HS-27A (cell line): ENCODE results near the gene ELAPOR1.
"Not testable (repeated sequence)": the region's sequence is repeated elsewhere in the genome, so short reads cannot be mapped to it uniquely, and the experiment has no call there.

Experiments
- DNase-seq: peaks from one replicate; pipeline ENCODE4 v3.0.0-alpha.2; 2012; ENCODE audit warnings: low read depth, missing footprints

ELAPOR1 gene

DNA sequence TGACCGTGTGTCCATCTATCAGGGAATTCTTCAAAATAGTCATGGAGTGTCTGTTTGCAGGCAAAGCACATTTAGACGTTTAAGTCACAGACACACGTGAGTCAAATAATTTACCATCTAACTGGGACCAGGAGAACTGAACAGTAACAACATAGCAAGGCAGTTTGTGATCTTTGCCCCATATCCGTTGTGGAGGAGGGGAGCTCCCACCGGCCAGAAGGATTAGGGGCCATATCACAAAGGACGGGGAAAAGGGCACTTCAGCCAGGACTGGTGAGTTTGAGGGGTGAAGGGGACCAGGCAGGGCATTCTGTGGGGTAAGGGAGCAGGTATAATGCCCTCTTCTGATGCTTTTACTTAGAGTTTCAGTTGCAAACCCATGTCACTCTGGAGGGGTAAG is 22.9 kb downstream of the ELAPOR1 start:
- no peak for DNase-seq

DNA sequence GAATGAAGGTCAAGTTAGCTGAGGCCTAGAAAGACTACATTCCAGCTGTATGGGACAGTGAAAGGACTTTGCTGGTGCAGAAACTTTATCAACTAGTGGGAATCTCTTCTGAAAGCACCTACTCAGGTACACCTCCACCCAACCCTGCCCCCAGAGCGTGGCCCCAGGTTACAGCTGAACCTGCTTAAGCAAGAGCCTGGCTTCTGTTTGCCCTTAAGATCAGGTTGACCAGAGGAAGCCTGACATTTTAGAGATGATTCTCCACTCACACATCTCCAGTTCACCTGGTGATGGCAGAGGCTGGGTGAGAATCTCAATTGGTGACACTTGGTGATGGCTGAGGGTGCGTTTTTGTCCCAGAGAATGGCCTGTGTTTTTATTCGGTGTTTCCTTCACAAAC is 24.0 kb downstream of the ELAPOR1 start:
- no peak for DNase-seq

DNA sequence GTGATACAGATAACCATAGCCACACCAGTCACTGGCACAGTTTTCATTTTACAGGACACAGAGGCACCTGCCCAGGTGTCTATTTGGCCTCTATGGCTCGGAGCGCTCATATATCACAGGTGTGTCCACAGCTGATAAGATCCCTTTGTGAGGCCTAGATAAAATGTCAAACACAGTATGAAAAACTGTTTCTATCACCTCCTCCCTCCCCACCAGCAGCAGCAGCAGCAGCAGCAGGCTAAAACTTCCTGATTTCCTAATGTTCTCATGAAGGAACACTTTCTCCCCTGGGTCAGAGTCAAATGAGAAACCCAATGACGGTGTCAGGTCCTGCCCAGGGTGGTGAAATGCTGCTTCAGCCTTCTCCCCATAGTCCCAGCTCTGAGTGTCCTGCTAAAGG is 24.4 kb downstream of the ELAPOR1 start:
- no peak for DNase-seq

DNA sequence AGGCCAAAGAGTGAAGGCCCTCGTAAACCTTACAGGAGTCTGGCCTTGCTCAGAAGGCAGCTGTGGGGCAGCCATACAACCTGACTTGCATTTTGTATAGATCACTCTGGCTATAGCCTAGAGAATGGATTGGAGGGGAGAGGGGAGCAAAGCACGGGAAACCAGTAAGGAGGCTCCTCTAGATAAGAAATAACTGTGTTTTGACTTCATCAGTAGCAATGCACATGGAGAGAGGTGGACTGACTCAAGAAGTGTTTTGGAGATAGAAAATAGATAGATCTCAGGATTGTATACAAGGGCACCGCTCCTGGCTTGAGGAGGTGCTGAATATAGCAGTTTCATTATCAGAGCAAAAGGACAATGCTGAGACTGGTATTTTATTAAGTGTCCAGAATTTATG is 26.5 kb downstream of the ELAPOR1 start:
- DNase-seq: no peak

DNA sequence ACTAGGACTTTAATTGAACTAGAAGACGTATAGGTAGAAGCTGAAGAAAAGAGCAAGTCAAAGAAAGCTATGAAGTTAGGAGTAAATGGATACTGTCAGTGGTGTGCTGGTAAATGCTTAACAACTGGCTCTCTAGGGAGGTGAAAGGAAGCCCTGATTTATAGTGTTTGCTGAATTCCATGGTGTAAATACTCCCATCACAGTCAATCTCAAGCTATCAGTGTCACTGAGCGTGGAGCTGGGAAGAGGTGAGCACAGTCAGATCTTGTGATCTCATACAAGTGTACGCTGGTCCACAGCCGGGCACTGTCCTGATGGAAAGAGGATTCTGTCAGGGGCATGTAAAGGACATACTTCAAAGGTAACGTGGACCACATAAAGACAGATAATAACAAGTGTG is 28.3 kb downstream of the ELAPOR1 start:
- DNase-seq: no peak

DNA sequence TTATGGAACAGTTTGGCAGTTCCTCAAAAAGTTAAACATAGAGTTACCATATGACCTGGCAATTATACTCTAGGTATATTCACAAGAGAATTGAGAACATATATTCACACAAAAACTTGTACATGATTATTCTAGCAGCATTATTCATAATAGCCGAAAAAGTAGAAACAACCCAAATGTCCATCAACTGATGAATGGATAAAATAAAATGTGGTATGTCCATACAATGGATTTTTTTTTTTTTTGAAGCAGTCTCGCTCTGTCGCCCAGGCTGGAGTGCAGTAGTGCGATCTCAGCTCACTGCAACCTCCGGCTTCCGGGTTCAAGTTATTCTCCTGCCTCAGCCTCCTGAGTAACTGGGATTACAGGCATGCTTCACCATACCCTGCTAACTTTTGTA is 28.8 kb downstream of the ELAPOR1 start:
- not testable (repeated sequence) for DNase-seq

DNA sequence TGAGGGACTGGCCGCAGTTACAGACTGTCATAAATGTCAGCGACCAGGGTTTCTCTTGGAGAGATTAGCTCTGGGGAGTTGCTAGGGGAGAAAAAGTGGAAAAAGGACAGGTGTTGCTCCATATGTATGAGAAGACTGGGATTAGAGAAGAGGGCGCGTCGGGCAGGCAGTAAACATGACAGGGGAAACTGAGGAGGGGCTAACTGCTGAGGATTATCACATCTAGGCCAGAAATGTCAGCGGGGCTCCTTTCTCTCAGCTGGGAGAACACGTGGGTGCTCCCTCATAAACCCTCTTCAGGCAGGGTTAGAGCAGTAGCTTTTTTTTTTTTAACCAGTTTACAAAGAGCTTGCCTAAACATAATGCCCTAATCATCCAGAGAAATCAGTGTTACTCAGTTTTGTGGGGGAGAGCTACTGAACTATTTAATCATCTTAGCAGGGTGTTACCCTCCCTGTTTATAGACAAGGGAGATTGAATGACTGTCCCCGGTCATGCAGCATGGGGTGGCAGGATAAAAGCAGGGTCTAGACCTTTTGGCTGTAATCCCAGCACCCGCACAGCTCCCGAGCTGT is 35.2 kb downstream of the ELAPOR1 start:
- DNase-seq: no peak

DNA sequence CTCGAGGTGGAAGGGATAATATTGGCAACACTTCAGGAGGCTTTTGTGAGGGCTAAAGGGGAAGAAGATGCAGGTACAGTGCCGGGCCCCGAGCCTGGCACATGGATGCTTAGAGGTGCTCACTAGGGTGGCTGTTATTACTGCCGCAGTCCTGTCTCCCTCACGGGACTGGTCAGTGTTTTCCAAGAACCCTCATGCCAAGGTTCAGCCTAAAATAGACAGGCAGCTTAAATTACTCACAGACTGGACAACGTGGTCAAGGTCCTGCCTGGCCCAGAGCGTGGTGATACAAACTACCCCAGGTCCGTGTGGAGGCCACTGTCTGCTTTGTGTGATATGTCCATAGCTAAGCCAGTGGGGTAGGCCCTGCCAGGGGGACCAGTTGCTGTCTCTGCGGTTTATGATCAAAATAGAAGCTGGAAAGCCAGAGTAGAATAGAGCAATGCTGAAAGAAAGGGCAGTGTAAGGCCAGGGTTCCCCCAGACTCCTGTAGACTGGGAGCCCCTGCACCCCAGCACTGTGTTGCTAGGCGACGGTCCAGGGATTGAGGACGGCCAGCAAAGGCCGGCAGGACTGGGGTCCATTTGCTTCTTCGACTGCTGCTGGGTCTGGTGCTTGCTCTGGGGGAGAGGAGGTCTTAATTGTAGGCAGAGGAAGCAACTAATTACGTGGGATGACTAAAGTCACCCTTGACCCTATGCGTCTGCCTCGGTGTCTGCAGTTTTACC is 36.1 kb downstream of the ELAPOR1 start:
- DNase-seq: no peak

DNA sequence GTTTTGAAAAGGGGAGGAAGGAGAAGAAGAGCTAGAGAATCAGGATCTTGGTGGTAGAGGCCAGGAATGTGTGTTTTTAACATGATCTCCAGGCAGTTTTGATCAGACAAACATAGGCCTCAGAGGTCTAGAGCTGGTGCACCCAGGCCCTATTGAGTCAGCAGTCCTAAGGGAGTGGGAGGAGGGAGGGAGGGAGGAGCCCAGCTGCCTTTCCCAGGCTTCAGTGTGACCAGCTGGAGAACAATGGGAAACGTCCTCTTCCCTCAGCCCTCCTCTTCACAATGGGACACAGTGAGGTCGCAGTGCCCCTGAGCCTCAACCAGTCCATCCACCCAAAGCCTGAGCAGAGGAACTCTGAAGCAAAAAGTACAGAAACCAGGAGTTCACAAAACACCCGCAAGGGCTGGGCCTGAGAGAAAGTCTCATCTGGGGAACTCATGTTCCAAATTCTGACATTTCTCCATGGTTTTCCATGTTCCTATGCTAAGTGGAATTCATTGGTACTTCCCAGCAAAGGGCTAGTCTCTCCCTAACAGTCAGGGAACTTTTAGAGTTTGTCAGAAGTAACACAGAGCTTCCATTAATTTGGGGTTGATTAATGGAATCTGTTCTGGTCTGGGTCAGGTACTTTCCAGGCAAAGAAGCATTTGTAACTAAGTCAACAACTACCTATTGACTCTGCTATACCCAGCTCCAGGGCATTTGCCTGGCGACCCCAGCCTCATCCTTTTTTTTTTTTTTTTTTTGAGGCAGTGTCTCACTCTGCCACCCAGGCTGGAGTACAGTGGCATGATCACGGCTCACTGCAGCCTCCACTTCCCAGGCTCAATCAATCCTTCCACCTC is 37.5 kb downstream of the ELAPOR1 start:
- no peak for DNase-seq

DNA sequence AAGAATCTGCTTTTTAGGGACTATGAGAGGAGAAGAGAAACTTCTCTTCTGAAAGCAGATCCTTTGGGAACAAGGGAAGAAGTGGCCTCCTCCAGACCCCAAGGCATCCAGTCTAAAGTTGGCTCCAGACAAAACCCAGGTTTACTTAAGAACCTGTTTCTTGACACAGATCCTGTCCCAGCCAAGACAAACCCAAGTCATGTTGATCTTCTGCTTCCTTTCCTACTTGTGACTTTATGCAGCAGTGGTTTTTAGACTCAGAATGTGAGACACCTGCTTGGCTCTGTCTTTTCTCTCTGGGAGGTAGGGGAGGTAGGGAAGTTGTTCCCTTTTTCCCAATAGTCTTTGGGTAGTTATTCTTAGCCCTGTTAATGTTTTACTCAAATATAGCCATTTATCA is 38.3 kb downstream of the ELAPOR1 start:
- no peak for DNase-seq

DNA sequence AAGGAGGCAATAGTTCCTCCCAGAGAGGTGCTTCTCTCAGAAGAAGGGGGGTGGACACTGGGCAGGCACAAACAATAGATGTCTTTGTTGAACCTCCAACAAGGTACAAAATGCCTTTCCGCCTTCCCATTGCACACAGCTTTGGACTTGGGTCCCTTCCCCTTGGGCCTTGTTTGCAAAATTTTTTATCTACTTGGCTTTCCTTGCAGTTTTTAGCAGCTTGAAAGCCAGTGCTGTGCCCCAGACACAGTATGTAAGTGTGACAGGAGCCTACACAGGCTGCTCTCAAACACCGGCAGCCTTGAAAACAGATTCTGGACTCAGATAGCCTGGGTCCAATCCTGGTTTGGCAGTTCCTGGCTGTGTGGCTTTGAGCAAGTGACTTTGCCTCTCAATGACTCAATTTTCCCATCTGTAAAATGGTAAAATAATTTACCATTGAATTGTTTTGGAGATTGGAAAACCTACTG is 43.0 kb downstream of the ELAPOR1 start:
- no peak for DNase-seq

DNA sequence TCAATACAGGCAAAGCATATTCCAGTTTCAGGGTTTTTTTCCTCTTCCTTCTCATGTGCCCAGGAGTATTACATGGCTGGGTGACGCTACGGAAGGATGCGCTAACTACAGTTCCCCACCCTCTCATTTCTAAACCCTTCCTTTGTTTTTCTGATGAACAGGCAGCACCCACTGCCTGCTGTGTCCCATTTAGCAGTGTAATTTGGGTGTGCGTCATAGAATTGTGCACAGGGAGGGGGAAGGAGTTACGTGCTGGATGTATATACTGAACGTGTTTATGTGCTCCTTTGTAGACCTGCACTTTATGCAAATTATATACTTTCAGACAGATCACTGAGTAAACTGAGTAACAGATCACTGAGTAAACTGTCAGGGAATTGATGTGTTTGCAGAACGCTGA is 44.5 kb downstream of the ELAPOR1 start:
- DNase-seq: no peak

DNA sequence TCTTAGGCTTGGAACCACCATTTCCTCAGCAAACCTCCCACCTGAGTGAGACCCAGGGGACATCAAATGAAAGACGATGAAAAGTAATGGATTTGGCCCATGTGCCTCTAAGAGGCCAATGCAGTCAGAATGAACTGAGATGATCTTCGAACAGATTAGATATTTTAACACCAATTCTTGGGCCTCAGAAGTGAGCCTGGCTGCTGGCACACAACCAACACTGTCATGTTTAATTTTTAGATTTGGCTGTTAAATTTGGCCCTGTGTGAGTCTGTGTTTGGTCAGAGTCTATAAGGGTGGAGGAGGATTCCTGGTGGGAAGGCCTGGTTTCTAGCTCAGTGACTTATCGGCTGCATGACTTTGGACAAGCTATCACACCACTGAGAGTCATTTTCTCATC is 45.4 kb downstream of the ELAPOR1 start:
- DNase-seq: no peak

DNA sequence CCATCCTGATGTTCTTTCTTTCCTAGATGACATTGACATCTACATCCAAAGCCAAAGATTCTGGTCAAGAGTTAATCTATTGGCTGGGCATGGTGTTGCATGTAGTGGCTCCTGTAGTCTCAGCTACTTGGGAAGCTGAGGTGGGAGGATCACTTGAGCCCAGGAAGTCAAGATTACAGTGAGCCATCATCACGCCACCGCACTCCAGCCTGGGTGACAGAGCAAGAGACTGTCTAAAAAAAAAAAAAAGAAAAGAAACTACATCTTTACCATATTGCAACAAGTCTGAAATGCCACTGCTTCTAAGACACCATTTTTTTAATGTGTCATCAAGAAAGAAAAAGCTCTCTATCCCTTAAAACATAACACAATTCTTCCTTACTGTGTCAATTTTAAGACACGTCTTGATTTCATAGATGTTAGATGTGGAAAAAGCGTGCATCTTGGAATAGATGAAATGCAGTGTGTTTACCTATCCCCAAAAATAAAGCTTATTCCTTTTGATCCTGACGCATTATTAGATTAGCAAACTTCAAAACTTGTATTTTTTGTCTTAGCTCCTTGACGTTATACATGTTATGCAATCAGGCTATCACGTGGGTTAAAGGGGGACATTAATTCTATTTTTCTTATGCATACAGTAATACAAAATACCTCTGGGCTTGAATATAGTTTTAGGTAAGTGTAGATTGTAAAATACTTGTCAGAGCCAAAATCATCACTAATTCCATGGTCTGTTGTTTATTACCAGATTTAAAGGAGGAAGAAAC is 46.3 kb downstream of the ELAPOR1 start:
- DNase-seq: no peak

DNA sequence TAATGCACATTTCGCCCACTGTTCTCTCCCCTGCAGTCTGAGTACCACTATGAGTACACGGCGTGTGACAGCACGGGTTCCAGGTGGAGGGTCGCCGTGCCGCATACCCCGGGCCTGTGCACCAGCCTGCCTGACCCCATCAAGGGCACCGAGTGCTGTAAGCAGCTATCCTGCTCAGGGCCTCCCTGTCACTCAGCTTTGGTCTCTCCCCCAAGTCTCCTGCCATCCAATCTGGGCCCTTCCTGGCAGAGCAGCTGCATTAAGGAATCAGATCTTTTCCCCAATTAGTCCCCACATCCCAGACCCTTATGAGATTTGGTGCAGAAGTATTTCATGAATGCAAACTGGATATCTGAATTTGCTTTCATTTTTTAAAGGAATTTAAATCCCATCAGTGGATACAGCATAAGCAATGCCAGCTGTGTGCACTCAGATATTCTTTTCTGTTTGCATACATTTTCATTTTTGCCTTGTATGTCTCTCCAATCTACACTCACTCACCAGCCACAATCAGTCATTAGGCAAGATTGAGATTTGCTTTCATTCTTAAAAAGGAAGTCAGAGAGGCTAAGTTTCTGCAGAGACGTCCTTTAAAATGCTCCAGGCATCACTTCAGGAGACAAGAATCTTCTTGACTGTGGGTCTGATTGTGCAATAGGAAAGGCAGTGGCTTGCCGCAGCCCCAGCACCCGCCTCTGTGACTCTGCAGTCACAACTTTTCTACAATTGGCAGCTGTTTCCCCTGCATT is 48.1 kb downstream of the ELAPOR1 start:
- no peak for DNase-seq

DNA sequence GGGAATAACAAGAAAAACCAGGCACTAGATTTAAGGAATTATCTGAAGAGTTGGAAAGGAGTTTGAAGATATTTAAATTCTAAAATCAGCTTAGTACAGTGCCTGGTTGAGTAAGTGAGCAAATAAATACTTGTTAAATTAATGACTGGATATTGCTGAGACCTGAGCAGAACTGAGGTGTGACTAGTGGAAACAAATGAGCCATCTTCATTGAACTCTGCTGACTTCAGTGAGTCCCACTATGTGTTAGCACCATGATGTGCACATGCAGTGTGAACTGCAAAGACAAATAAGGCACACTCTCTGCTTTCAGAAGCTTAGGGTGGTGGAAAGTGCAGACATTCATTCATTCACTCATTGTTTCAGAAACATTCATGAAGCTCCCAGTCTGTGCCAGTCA is 48.7 kb downstream of the ELAPOR1 start:
- DNase-seq: no peak

DNA sequence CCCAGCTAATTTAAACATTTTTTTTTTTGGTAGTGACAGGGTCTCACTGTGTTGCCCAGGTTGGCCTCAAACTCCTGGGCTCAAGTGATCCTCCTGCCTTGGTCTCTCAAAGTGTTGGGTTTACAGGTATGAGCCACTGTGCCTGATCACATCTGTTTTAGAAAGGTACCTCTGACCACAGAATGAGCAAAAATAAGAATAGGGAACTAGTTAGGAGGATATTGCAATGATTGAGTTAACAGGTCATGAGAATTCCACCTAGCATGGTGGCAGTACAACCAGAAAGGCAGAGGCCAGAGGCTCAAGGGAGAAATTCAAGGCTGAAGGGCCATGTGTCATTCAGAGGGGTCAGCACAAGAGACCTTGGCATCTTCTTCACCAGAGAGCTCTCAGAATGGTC is 49.6 kb downstream of the ELAPOR1 start:
- no peak for DNase-seq
